IMR-90 (cell line): ENCODE measurements around the gene IGF2R. TPM values are rescaled to one million over a fixed set of nuclear protein-coding genes. Genes with fewer than 3 reads are reported as not detected.

Experiments
- ATAC-seq: fragments of 200-7000 bp; cut with Tn5 transposase; 2 replicates; pipeline ENCODE4 v1.9.1; 2020; ENCODE audit warnings: low read depth, mild to moderate bottlenecking, moderate library complexity
- BruUV-seq: library from RNA; stranded (reverse); fragments of 400-500 nt; replicated peaks from 2 replicates; lab custom pipeline; 2021; lab: Mats Ljungman, UMichigan
- CTCF ChIA-PET: fragments of 300-600 bp; formaldehyde crosslinking; extraction: SDS; loops from one replicate; lab custom pipeline; 2021; ENCODE audit warnings: antibody characterized with exemption; lab: Yijun Ruan, JAX
- POLR2A ChIA-PET: fragments of 300-600 bp; sonication (Branson Sonifier 250); formaldehyde crosslinking; loops from one replicate; lab custom pipeline; 2022; ENCODE audit warnings: antibody characterized with exemption; ENCODE audit not compliant: unreplicated experiment; lab: Charles Lee
- DNase-seq: peaks from one replicate; pipeline ENCODE4 v3.0.0; 2013
- H2AFZ ChIP-seq: replicated peaks from 2 replicates; pipeline ENCODE3; 2013; ENCODE audit warnings: low read length, mild to moderate bottlenecking; ENCODE audit not compliant: poor library complexity
- H2AK5ac ChIP-seq: 2 replicates; pipeline ENCODE4 v1.6.1; 2013; ENCODE audit warnings: low read depth, low read length, inconsistent platforms
- H2AK9ac ChIP-seq: replicated peaks from 2 replicates; pipeline ENCODE3; 2013; ENCODE audit warnings: mild to moderate bottlenecking, low read depth, low read length, moderate library complexity; ENCODE audit not compliant: poor library complexity
- H2BK120ac ChIP-seq: 2 replicates; pipeline ENCODE4 v1.6.1; 2013; ENCODE audit warnings: low read depth, low read length, inconsistent platforms
- H2BK15ac ChIP-seq: 3 replicates; pipeline ENCODE4 v1.6.1; 2013; ENCODE audit warnings: low read depth, low read length, inconsistent platforms
- H2BK20ac ChIP-seq: 2 replicates; pipeline ENCODE4 v1.6.1; 2013; ENCODE audit warnings: low read depth, mild to moderate bottlenecking, inconsistent platforms, low read length, moderate library complexity
- H2BK5ac ChIP-seq: 2 replicates; pipeline ENCODE4 v1.6.1; 2013; ENCODE audit warnings: mild to moderate bottlenecking, low read depth, low read length, inconsistent platforms; ENCODE audit not compliant: poor library complexity, severe bottlenecking
- H3K14ac ChIP-seq: replicated peaks from 2 replicates; pipeline ENCODE4 v1.6.1; 2013; ENCODE audit warnings: low read depth, low read length, inconsistent platforms
- H3K18ac ChIP-seq: 2 replicates; pipeline ENCODE4 v1.6.1; 2013; ENCODE audit warnings: low read depth, low read length, control low read depth
- H3K23ac ChIP-seq: 2 replicates; pipeline ENCODE4 v1.6.1; 2013; ENCODE audit warnings: low read depth, low read length, inconsistent platforms
- H3K27ac ChIP-seq: 2 replicates; pipeline ENCODE4 v1.5.1; 2013; ENCODE audit warnings: mild to moderate bottlenecking, control low read depth, low read length; ENCODE audit not compliant: insufficient read depth
- H3K27me3 ChIP-seq: 2 replicates; pipeline ENCODE4 v1.6.1; 2013; ENCODE audit warnings: low read length; ENCODE audit not compliant: control insufficient read depth, insufficient read depth
- H3K36me3 ChIP-seq: 2 replicates; pipeline ENCODE4 v1.6.1; 2013; ENCODE audit warnings: low read length, mixed read lengths; ENCODE audit not compliant: control insufficient read depth, insufficient read depth
- H3K4ac ChIP-seq: 2 replicates; pipeline ENCODE4 v1.6.1; 2013; ENCODE audit warnings: low read depth, low read length, inconsistent platforms
- H3K4me1 ChIP-seq: 2 replicates; pipeline ENCODE4 v1.6.1; 2013; ENCODE audit warnings: low read length, mixed read lengths; ENCODE audit not compliant: control insufficient read depth, insufficient read depth
- H3K4me2 ChIP-seq: 2 replicates; pipeline ENCODE4 v1.6.1; 2013; ENCODE audit warnings: low read depth, mild to moderate bottlenecking, control low read depth, low read length, moderate library complexity
- H3K4me3 ChIP-seq: 2 replicates; pipeline ENCODE4 v1.5.1; 2013; ENCODE audit warnings: low read depth, mild to moderate bottlenecking, control low read depth, low read length, moderate library complexity; ENCODE audit not compliant: insufficient read depth
- H3K56ac ChIP-seq: 2 replicates; pipeline ENCODE4 v1.6.1; 2013; ENCODE audit warnings: low read length, inconsistent platforms; ENCODE audit not compliant: insufficient read depth; ENCODE audit errors: extremely low read depth
- H3K79me1 ChIP-seq, 2 experiments: 2 replicates each; pipeline ENCODE4 v1.6.1; 2013; ENCODE audit warnings: low read length in 2 of 2, inconsistent platforms in 1 of 2, low read depth in 1 of 2
- H3K9ac ChIP-seq: 2 replicates; pipeline ENCODE4 v1.6.1; 2013; ENCODE audit warnings: low read depth, low read length, control low read depth
- H3K9me1 ChIP-seq: 2 replicates; pipeline ENCODE4 v1.6.1; 2013; ENCODE audit warnings: low read length, inconsistent platforms; ENCODE audit not compliant: insufficient read depth
- H3K9me3 ChIP-seq: 2 replicates; pipeline ENCODE4 v1.6.1; 2013; ENCODE audit warnings: low read length; ENCODE audit not compliant: control insufficient read depth, insufficient read depth
- H4K20me1 ChIP-seq: 2 replicates; pipeline ENCODE4 v1.6.1; 2013; ENCODE audit warnings: low read length, inconsistent platforms; ENCODE audit not compliant: insufficient read depth
- H4K5ac ChIP-seq: 2 replicates; pipeline ENCODE4 v1.6.1; 2013; ENCODE audit warnings: mild to moderate bottlenecking, low read depth, low read length, control low read depth
- H4K8ac ChIP-seq, 2 experiments: 2 replicates each; pipeline ENCODE4 v1.6.1; 2013; ENCODE audit warnings: low read depth in 2 of 2, low read length in 2 of 2, control low read depth in 1 of 2, inconsistent platforms in 1 of 2
- H4K91ac ChIP-seq: 2 replicates; pipeline ENCODE4 v1.6.1; 2013; ENCODE audit warnings: low read depth, low read length, inconsistent platforms; ENCODE audit not compliant: insufficient read depth
- CHD1 ChIP-seq: IDR thresholded peaks from 2 replicates; pipeline ENCODE4 v1.6.1; 2012; ENCODE audit warnings: low read depth, low read length, improper control_type of control experiment
- WGBS, 2 experiments: methylation state at CpG; one replicate each; pipeline versions ENCODE4 v1.1.5 to v1.1.7; 2013; ENCODE audit warnings: missing lambda C conversion rate in 2 of 2; ENCODE audit not compliant: insufficient read length in 1 of 2; ENCODE audit errors: extremely low coverage in 2 of 2; 5-methylcytosine and 5-hydroxymethylcytosine counted together
- dilution Hi-C: fragments of 300-500 bp; cut with HindIII; formaldehyde crosslinking; loops from one replicate; pipeline ENCODE4 v1.14.3; 2018; ENCODE audit warnings: low sequenced_read_pairs; ENCODE audit not compliant: unreplicated experiment
- in situ Hi-C: fragments of 300-500 bp; cut with MboI; formaldehyde crosslinking; loops from 3 replicates; pipeline ENCODE4 v1.14.3; 2019; ENCODE audit warnings: low sequenced_read_pairs, inconsistent platforms, mixed read lengths
- intact Hi-C: fragments of 100-400 bp; cut with micrococcal nuclease; formaldehyde crosslinking; loops from 2 replicates; pipeline ENCODE4 v1.10.0; 2022
- polyA plus RNA-seq, 3 experiments: library from polyadenylated mRNA; depleted of rRNA; stranded (reverse); fragments of >200 nt; gene quantifications; 2 replicates each; pipeline ENCODE4 v1.2.3, GENCODE V29; 2012; ENCODE audit warnings: low replicate concordance in 1 of 3
- total RNA-seq: library from RNA; depleted of rRNA; stranded (reverse); fragments of >200 nt; gene quantifications from 2 replicates; pipeline ENCODE4 v1.2.3, GENCODE V29; 2012

Gene IGF2R
- total and polyA plus RNA-seq, 2 of the 4 experiments (the other 2 are of a cell fraction), result 33.2 to 41.4 TPM

GRCh38 chr6:160035241-160035640 is 66.4 kb downstream of the IGF2R start:
- no TSS peak for BruUV-seq
- Histone ChIP-seq H2AK5ac (no peak overlapping the region), H2AK9ac (no peak overlapping the region), H2BK20ac (no peak overlapping the region), H3K9ac (no peak overlapping the region), H3K18ac (no peak overlapping the region), H3K4me2 (no peak overlapping the region), H2BK15ac (no peak overlapping the region), H3K4me1 (peaks cover 2% of the 10 kb centered on the region; the same call in 1 of the 2 replicates), H3K56ac (no peak overlapping the region), H4K5ac (no peak overlapping the region), H3K4me3 (no peak overlapping the region), H3K9me1 (peaks cover 28% of the 10 kb centered on the region), H4K91ac (no peak overlapping the region), H3K36me3 (peaks cover 51% of the 10 kb centered on the region), H3K79me1 (peaks cover 6 to 47% of the 10 kb centered on the region in 2 experiments; a peak in 3 of 4 replicates), H2BK5ac (no peak overlapping the region), H2BK120ac (no peak overlapping the region; the same call in 1 of the 2 replicates), H3K27ac (no peak overlapping the region), H3K9me3 (no peaks in the 10 kb centered on the region), H3K14ac (no peak overlapping the region), H2AFZ (no peak overlapping the region), H3K27me3 (no peaks in the 10 kb centered on the region), H3K4ac (no peak overlapping the region), H4K20me1 (no peaks in the 10 kb centered on the region), H4K8ac (no peak overlapping the region), H3K23ac (no peak overlapping the region)
- in situ Hi-C loops, result no loop called here
- CTCF ChIA-PET, result no interaction called here
- ATAC-seq (no peak), DNase-seq (no peak)
- POLR2A ChIA-PET, result no interaction called here
- dilution Hi-C loops, result no loop called here
- WGBS, 2 experiments, result 96% methylated on average over 6 of the region's 7 CpGs; no CpG with 5 or more reads in 1 of the 2 experiments
- intact Hi-C loops, result no loop called here
- TF ChIP-seq CHD1, result no peak
